ENCODE measurements around the gene MAN1A2. TPM values are rescaled to one million over a fixed set of nuclear protein-coding genes. Genes with fewer than 3 reads are reported as not detected.

Gene MAN1A2
- total RNA-seq, 1 donor from 2014 or later = 23.3 TPM

- Histone ChIP-seq H3K27me3 (ENCODE audit: low read depth) (no peaks in the 10 kb centered on the region), H3K4me1 (peaks cover 81% of the 10 kb centered on the region), H3K4me3 (no peak overlapping the region), H3K27ac (replicated peaks) (no peak overlapping the region), H3K9me3 (replicated peaks) (peaks cover 5% of the 10 kb centered on the region), H3K36me3 (no peaks in the 10 kb centered on the region)
- TF ChIP-seq, protein P1, sequence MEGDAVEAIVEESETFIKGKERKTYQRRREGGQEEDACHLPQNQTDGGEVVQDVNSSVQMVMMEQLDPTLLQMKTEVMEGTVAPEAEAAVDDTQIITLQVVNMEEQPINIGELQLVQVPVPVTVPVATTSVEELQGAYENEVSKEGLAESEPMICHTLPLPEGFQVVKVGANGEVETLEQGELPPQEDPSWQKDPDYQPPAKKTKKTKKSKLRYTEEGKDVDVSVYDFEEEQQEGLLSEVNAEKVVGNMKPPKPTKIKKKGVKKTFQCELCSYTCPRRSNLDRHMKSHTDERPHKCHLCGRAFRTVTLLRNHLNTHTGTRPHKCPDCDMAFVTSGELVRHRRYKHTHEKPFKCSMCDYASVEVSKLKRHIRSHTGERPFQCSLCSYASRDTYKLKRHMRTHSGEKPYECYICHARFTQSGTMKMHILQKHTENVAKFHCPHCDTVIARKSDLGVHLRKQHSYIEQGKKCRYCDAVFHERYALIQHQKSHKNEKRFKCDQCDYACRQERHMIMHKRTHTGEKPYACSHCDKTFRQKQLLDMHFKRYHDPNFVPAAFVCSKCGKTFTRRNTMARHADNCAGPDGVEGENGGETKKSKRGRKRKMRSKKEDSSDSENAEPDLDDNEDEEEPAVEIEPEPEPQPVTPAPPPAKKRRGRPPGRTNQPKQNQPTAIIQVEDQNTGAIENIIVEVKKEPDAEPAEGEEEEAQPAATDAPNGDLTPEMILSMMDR (IDR thresholded peaks at IDR 0.05; ENCODE audit: borderline replicate concordance) = no peak
- no peak for DNase-seq
- intact Hi-C loops (cut with micrococcal nuclease) = no loop called here
These were observed 22.0 kb downstream of the MAN1A2 start for GRCh38 chr1:117389284-117389683.

DNA sequence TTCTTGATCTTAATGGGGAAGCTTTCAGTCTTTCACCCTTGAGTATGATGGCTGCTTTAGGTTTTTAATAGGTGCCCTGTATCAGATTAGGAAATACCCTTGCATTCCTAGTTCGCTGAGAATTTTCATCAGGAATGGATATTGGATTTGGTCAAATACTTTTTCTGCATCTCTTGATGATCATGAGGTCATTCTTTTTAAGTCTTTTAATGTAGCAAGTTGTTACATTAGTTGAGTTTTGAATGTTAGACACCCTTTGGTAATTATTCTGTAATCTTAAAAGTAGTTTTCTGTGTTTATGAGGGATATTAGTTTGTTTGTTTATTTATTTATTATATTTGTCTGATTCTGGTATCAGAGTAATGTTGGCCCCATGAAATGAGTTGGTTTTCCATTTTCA lies 22.5 kb downstream of the MAN1A2 start:
- intact Hi-C loops (cut with micrococcal nuclease) = no loop called here
- H3K9me3 ChIP-seq (replicated peaks) = no peaks in the 10 kb centered on the region
- DNase-seq = no peak
- H3K4me1 ChIP-seq = peaks cover 81% of the 10 kb centered on the region
- H3K27ac ChIP-seq (replicated peaks) = no peak overlapping the region
- TF ChIP-seq, protein P1 (IDR thresholded peaks at IDR 0.05; ENCODE audit: borderline replicate concordance) = no peak
- H3K27me3 ChIP-seq (ENCODE audit: low read depth) = no peaks in the 10 kb centered on the region
- no peak overlapping the region for H3K4me3 ChIP-seq
- H3K36me3 ChIP-seq = no peaks in the 10 kb centered on the region

- TF ChIP-seq, protein P1 (IDR thresholded peaks at IDR 0.05; ENCODE audit: borderline replicate concordance) = no peak
- Histone ChIP-seq H3K36me3 (no peaks in the 10 kb centered on the region), H3K27me3 (ENCODE audit: low read depth) (no peaks in the 10 kb centered on the region), H3K4me3 (no peak overlapping the region), H3K27ac (replicated peaks) (no peak overlapping the region), H3K4me1 (peaks cover 63% of the 10 kb centered on the region), H3K9me3 (replicated peaks) (no peaks in the 10 kb centered on the region)
- intact Hi-C loops (cut with micrococcal nuclease) = no loop called here
- no peak for DNase-seq
These were observed 25.5 kb downstream of the MAN1A2 start for GRCh38 chr1:117392771-117393170.

GRCh38 chr1:117396074-117396473 lies 28.8 kb downstream of the MAN1A2 start:
- no peak for DNase-seq
- H3K27ac ChIP-seq (replicated peaks) = no peak overlapping the region
- intact Hi-C loops (cut with micrococcal nuclease) = no loop called here
- peaks cover 35% of the 10 kb centered on the region for H3K4me1 ChIP-seq
- TF ChIP-seq, protein P1 (IDR thresholded peaks at IDR 0.05; ENCODE audit: borderline replicate concordance) = no peak
- H3K36me3 ChIP-seq = no peaks in the 10 kb centered on the region
- no peaks in the 10 kb centered on the region for H3K27me3 ChIP-seq (ENCODE audit: low read depth)
- no peak overlapping the region for H3K4me3 ChIP-seq
- no peaks in the 10 kb centered on the region for H3K9me3 ChIP-seq (replicated peaks)

DNA sequence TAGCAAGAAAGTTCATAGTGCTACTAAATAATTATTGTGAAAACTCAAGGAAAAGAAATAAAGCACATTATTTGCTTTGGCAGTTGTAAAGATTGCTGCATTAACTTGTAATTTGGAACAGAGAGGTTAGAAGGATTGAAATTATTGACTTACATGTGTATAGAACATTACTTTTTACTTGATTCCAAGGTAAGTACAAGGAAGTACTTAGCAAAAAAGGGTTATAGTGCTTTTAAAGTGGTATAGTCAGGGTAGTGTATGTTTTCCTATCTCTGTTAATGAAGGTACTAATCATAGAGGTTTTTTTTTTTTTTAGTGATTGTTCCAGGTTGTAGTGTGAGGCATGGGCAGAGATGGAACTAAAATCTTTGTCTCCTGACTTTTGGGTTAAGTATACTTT lies 29.4 kb downstream of the MAN1A2 start:
- H3K27ac ChIP-seq (replicated peaks) = no peak overlapping the region
- H3K27me3 ChIP-seq (ENCODE audit: low read depth) = no peaks in the 10 kb centered on the region
- no peaks in the 10 kb centered on the region for H3K9me3 ChIP-seq (replicated peaks)
- DNase-seq = no peak
- H3K4me1 ChIP-seq = peaks cover 34% of the 10 kb centered on the region
- TF ChIP-seq, protein P1 (IDR thresholded peaks at IDR 0.05; ENCODE audit: borderline replicate concordance) = no peak
- intact Hi-C loops (cut with micrococcal nuclease) = no loop called here
- H3K4me3 ChIP-seq = no peak overlapping the region
- no peaks in the 10 kb centered on the region for H3K36me3 ChIP-seq

DNA sequence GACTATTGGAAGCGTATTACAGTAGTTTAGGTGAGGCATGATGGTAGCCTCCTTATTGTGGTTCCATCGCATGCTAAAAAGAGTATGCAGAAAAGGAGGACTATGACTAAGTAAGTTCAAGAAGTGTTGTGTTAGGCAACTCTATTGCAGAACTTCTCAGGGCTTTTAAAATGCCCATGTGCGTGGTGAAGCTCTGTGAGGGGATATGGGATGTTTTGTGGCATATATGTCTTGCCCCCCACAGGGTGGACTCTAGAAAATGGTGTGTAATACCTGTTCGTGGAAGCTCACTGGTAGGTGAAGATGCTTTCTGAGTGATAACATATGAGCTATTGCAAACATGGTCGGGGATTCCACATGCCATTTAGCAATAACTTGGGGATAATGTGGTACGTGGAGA lies 31.7 kb downstream of the MAN1A2 start:
- Histone ChIP-seq H3K27me3 (ENCODE audit: low read depth) (no peaks in the 10 kb centered on the region), H3K4me1 (peaks cover 14% of the 10 kb centered on the region), H3K4me3 (no peak overlapping the region), H3K9me3 (replicated peaks) (peaks cover 13% of the 10 kb centered on the region), H3K36me3 (peaks cover 20% of the 10 kb centered on the region), H3K27ac (replicated peaks) (no peak overlapping the region)
- no peak for DNase-seq
- TF ChIP-seq, protein P1 (IDR thresholded peaks at IDR 0.05; ENCODE audit: borderline replicate concordance) = no peak
- intact Hi-C loops (cut with micrococcal nuclease) = no loop called here

Measured in left ventricle myocardium inferior (tissue), 1 donor.